Fibroblast of villous mesenchyme (primary cell): Measurements from ENCODE around the gene ANXA8. TPM values are rescaled to one million over a fixed set of nuclear protein-coding genes. Genes with fewer than 3 reads are reported as not detected.
"Not testable (repeated sequence)": the region's sequence is repeated elsewhere in the genome, so short reads cannot be mapped to it uniquely, and the experiment has no call there.

Experiments
- DNase-seq: peaks from one replicate; pipeline ENCODE4 v3.0.0-alpha.2; 2010; ENCODE audit warnings: low read depth
- H3K4me3 ChIP-seq: 2 replicates; pipeline ENCODE4 v1.5.1; 2011; ENCODE audit warnings: low read depth, mild to moderate bottlenecking, low read length
- total RNA-seq: library from RNA; depleted of rRNA; stranded (reverse); fragments of >200 nt; gene quantifications from 2 replicates; pipeline ENCODE4 v1.2.3, GENCODE V29; 2012

Gene ANXA8
- 3.9 and 7.4 TPM in 2 replicates for total RNA-seq

- not testable (repeated sequence) for H3K4me3 ChIP-seq, DNase-seq
These were observed at the start of gene ANXA8 for GRCh38 chr10:47483923-47484322. Gene ANXA8 (minus strand): TSS chr10:47484115. CDS start chr10:47483933, 182 bp downstream.

GRCh38 chr10:47523475-47523874 lies 39.6 kb upstream of the ANXA8 start, which contains the start of gene AGAP9:
Gene AGAP9 (minus strand): TSS chr10:47523638. CDS start chr10:47523526, 112 bp downstream.
- not testable (repeated sequence) for DNase-seq, H3K4me3 ChIP-seq

- DNase-seq, H3K4me3 ChIP-seq: not testable (repeated sequence)
These were observed 18.4 kb upstream of the ANXA8 start for GRCh38 chr10:47502313-47502712.

- H3K4me3 ChIP-seq, DNase-seq: not testable (repeated sequence)
These were observed 10.3 kb upstream of the ANXA8 start for GRCh38 chr10:47494226-47494625.

GRCh38 chr10:47491600-47491999 lies 7.7 kb upstream of the ANXA8 start, which contains the start of gene FAM25G:
Gene FAM25G (minus strand): TSS chr10:47491700. CDS start chr10:47491674, 26 bp downstream.
- not testable (repeated sequence) for H3K4me3 ChIP-seq, DNase-seq

- not testable (repeated sequence) for H3K4me3 ChIP-seq, DNase-seq
These were observed 5.7 kb upstream of the ANXA8 start for GRCh38 chr10:47489630-47490029.

GRCh38 chr10:47485943-47486342 lies 2.0 kb upstream of the ANXA8 start:
- not testable (repeated sequence) for H3K4me3 ChIP-seq
- DNase-seq: peak; percentile 47

GRCh38 chr10:47484786-47485185 lies 871 bp upstream of the ANXA8 start:
- DNase-seq, H3K4me3 ChIP-seq: not testable (repeated sequence)

- DNase-seq, H3K4me3 ChIP-seq: not testable (repeated sequence)
These were observed 1.5 kb downstream of the ANXA8 start for GRCh38 chr10:47482367-47482766.

- not testable (repeated sequence) for DNase-seq, H3K4me3 ChIP-seq
These were observed 2.1 kb downstream of the ANXA8 start for GRCh38 chr10:47481768-47482181.

GRCh38 chr10:47481182-47481766 lies 2.6 kb downstream of the ANXA8 start:
- peak; percentile 21 for DNase-seq

GRCh38 chr10:47480133-47480532 lies 3.8 kb downstream of the ANXA8 start:
- H3K4me3 ChIP-seq, DNase-seq: not testable (repeated sequence)

More at GRCh38 chr10:47481182-47481766, 2.6 kb downstream of the ANXA8 start:
- H3K4me3 ChIP-seq: not testable (repeated sequence)

GRCh38 chr10:47478114-47478513 lies 5.8 kb downstream of the ANXA8 start:
- H3K4me3 ChIP-seq, DNase-seq: not testable (repeated sequence)

- DNase-seq, H3K4me3 ChIP-seq: not testable (repeated sequence)
These were observed 6.8 kb downstream of the ANXA8 start for GRCh38 chr10:47477078-47477477.

GRCh38 chr10:47475101-47475500 lies 8.8 kb downstream of the ANXA8 start:
- H3K4me3 ChIP-seq, DNase-seq: not testable (repeated sequence)

GRCh38 chr10:47473516-47473915 lies 10.4 kb downstream of the ANXA8 start:
- not testable (repeated sequence) for DNase-seq, H3K4me3 ChIP-seq

- not testable (repeated sequence) for H3K4me3 ChIP-seq, DNase-seq
These were observed 11.3 kb downstream of the ANXA8 start for GRCh38 chr10:47472647-47473046.

GRCh38 chr10:47472072-47472471 lies 11.8 kb downstream of the ANXA8 start:
- not testable (repeated sequence) for DNase-seq, H3K4me3 ChIP-seq

GRCh38 chr10:47468731-47469528 lies 15.0 kb downstream of the ANXA8 start:
- H3K4me3 ChIP-seq, DNase-seq: not testable (repeated sequence)

- not testable (repeated sequence) for DNase-seq, H3K4me3 ChIP-seq
These were observed 16.0 kb downstream of the ANXA8 start for GRCh38 chr10:47467957-47468356.
